HCT116 (cell line): ENCODE data around the gene CD63. TPM values are rescaled to one million over a fixed set of nuclear protein-coding genes. Genes with fewer than 3 reads are reported as not detected.

Experiments
- ATAC-seq: fragments of 200-7000 bp; cut with Tn5 transposase; 2 replicates; pipeline ENCODE4 v1.9.1; 2020; ENCODE audit warnings: mild to moderate bottlenecking, moderate library complexity
- BruUV-seq: library from RNA; stranded (reverse); fragments of 400-500 nt; replicated peaks from 2 replicates; lab custom pipeline; 2021; lab: Mats Ljungman, UMichigan
- CTCF ChIA-PET: fragments of 300-600 bp; sonication (Branson Sonifier 250); formaldehyde crosslinking; loops from one replicate; lab custom pipeline; 2021; ENCODE audit warnings: antibody characterized with exemption; lab: Charles Lee
- POLR2A ChIA-PET: fragments of 300-600, 350-600 bp; sonication (Branson Sonifier 250); formaldehyde crosslinking; loops from one replicate; lab custom pipeline; 2021; ENCODE audit warnings: antibody characterized with exemption; lab: Charles Lee
- RAD21 ChIA-PET, 2 experiments: fragments of 300-600 bp; sonication (Branson Sonifier 250); formaldehyde crosslinking; loops; one replicate each; lab custom pipeline; 2023; ENCODE audit warnings: low total read pairs in 2 of 2; ENCODE audit not compliant: uncharacterized antibody in 2 of 2, unreplicated experiment in 2 of 2, low non-redundant PET in 1 of 2; lab: Charles Lee
- DNase-seq: peaks from one replicate; pipeline ENCODE4 v3.0.0-alpha.2; 2010; ENCODE audit warnings: low read depth, low spot score
- H2AFZ ChIP-seq: fragments of 200-600 bp; shearing (Covaris generic), sonication (generic); 2 replicates; pipeline ENCODE4 v1.6.1; 2017; ENCODE audit warnings: low read depth, mixed run types, mixed read lengths, antibody characterized with exemption, low read length; ENCODE audit not compliant: poor library complexity, severe bottlenecking
- H3K27ac ChIP-seq: 2 replicates; pipeline ENCODE4 v1.5.1; 2012; ENCODE audit warnings: low read depth, low read length
- H3K27me3 ChIP-seq: fragments of 200-600 bp; sonication (generic); 2 replicates; pipeline ENCODE4 v1.6.1; 2016; ENCODE audit warnings: mixed run types, low read length, mixed read lengths; ENCODE audit not compliant: insufficient read depth
- H3K36me3 ChIP-seq, 2 experiments: fragments of 200-500 bp in 1 of 2; fragments of 200-600 bp in 1 of 2; sonication (Bioruptor generic) in 1 of 2; sonication (generic) in 1 of 2; 2 replicates each; pipeline versions ENCODE4 v1.5.1 to v1.6.1; 2014 to 2016; ENCODE audit warnings: low read length in 2 of 2, inconsistent platforms in 1 of 2, mixed read lengths in 1 of 2, mixed run types in 1 of 2; ENCODE audit not compliant: insufficient read depth in 2 of 2, control insufficient read depth in 1 of 2
- H3K4me1 ChIP-seq, 2 experiments: fragments of 200-600 bp in 1 of 2; sonication (generic) in 1 of 2; 2 replicates each; pipeline versions ENCODE4 v1.5.1 to v1.6.1; 2012 to 2017; ENCODE audit warnings: low read length in 2 of 2, inconsistent platforms in 1 of 2, mild to moderate bottlenecking in 1 of 2, mixed read lengths in 1 of 2, mixed run types in 1 of 2, moderate library complexity in 1 of 2; ENCODE audit not compliant: insufficient read depth in 2 of 2, control insufficient read depth in 1 of 2
- H3K4me2 ChIP-seq: fragments of 200-600 bp; sonication (generic); 2 replicates; pipeline ENCODE4 v1.6.1; 2017; ENCODE audit warnings: mixed run types, low read length, mixed read lengths
- H3K4me3 ChIP-seq, 2 experiments: fragments of 200-600 bp in 1 of 2; sonication (generic) in 1 of 2; replicated peaks in 1 of 2; 2 replicates each; pipeline ENCODE4 v1.5.1; 2011 to 2016; ENCODE audit warnings: low read length in 2 of 2, control low read depth in 1 of 2, low read depth in 1 of 2, mild to moderate bottlenecking in 1 of 2, mixed read lengths in 1 of 2, mixed run types in 1 of 2
- H3K79me2 ChIP-seq: fragments of 200-600 bp; sonication (generic); 2 replicates; pipeline ENCODE4 v1.6.1; 2017; ENCODE audit warnings: mild to moderate bottlenecking, mixed run types, low read length, moderate library complexity, mixed read lengths; ENCODE audit not compliant: insufficient read depth
- H3K9ac ChIP-seq: fragments of 200-600 bp; sonication (generic); 2 replicates; pipeline ENCODE4 v1.6.1; 2016; ENCODE audit warnings: low read length, mixed read lengths
- H3K9me2 ChIP-seq: fragments of 200-600 bp; sonication (generic), shearing (Covaris generic); 2 replicates; pipeline ENCODE4 v1.6.1; 2017; ENCODE audit warnings: mixed run types, mild to moderate bottlenecking, moderate library complexity; ENCODE audit not compliant: insufficient read depth
- H3K9me3 ChIP-seq, 2 experiments: fragments of 200-500 bp in 1 of 2; fragments of 200-600 bp in 1 of 2; sonication (Bioruptor generic) in 1 of 2; sonication (generic) in 1 of 2; 2 replicates each; pipeline ENCODE4 v1.6.1; 2014 to 2017; ENCODE audit warnings: low read length in 2 of 2, mixed read lengths in 2 of 2, inconsistent platforms in 1 of 2, low read depth in 1 of 2, mild to moderate bottlenecking in 1 of 2, mixed run types in 1 of 2, moderate library complexity in 1 of 2; ENCODE audit not compliant: control insufficient read depth in 1 of 2, insufficient read depth in 1 of 2
- H4K20me1 ChIP-seq: fragments of 200-600 bp; sonication (generic), shearing (Covaris generic); 2 replicates; pipeline ENCODE4 v1.6.1; 2017; ENCODE audit warnings: mixed run types, mild to moderate bottlenecking, moderate library complexity; ENCODE audit not compliant: insufficient read depth
- CBX3 ChIP-seq: IDR thresholded peaks from 2 replicates; pipeline ENCODE4 v1.6.1; 2012; ENCODE audit warnings: low read depth
- CEBPB ChIP-seq: IDR thresholded peaks from 2 replicates; pipeline ENCODE4 v1.6.1; 2012; ENCODE audit warnings: low read depth
- EZH2 ChIP-seq: fragments of 200-600 bp; sonication (generic); IDR thresholded peaks from 2 replicates; pipeline ENCODE4 v1.6.1; 2017; ENCODE audit warnings: antibody characterized with exemption, mixed run types
- EZH2phosphoT487 ChIP-seq: fragments of 200-600 bp; IDR thresholded peaks from 2 replicates; pipeline ENCODE4 v1.6.1; 2018; ENCODE audit warnings: antibody characterized with exemption, borderline replicate concordance
- JUND ChIP-seq: IDR thresholded peaks from 2 replicates; pipeline ENCODE4 v1.6.1; 2012
- POLR2A ChIP-seq: IDR thresholded peaks from 2 replicates; pipeline ENCODE4 v1.7.0; 2011; ENCODE audit warnings: borderline replicate concordance; ENCODE audit not compliant: insufficient read depth, insufficient read length; ENCODE audit errors: extremely low read depth
- RAD21 ChIP-seq: IDR thresholded peaks from 2 replicates; pipeline ENCODE4 v1.6.1; 2012; ENCODE audit warnings: low read depth, mild to moderate bottlenecking
- REST ChIP-seq: IDR thresholded peaks from 2 replicates; pipeline ENCODE4 v1.6.1; 2012; ENCODE audit warnings: low read depth
- SIN3A ChIP-seq: IDR thresholded peaks from 2 replicates; pipeline ENCODE4 v1.6.1; 2012; ENCODE audit warnings: low read depth
- SP1 ChIP-seq: IDR thresholded peaks from 2 replicates; pipeline ENCODE4 v1.6.1; 2012; ENCODE audit warnings: low read depth
- SRF ChIP-seq: IDR thresholded peaks from 2 replicates; pipeline ENCODE4 v1.6.1; 2012; ENCODE audit warnings: low read depth
- ZBTB33 ChIP-seq: IDR thresholded peaks from 2 replicates; pipeline ENCODE4 v1.6.1; 2011; ENCODE audit warnings: mild to moderate bottlenecking, low read length, moderate library complexity; ENCODE audit not compliant: insufficient replicate concordance; ENCODE audit errors: extremely low read depth
- ZFX ChIP-seq: fragments of 450-650 bp; IDR thresholded peaks from 2 replicates; pipeline ENCODE4 v1.6.1; 2017
- intact Hi-C: fragments of 100-400 bp; cut with micrococcal nuclease; formaldehyde crosslinking; loops from 2 replicates; pipeline ENCODE4 v1.10.0; 2022
- total RNA-seq: library from RNA; stranded (reverse); gene quantifications from one replicate; pipeline ENCODE4 v1.2.1, GENCODE V29; 2021; ENCODE audit not compliant: unreplicated experiment
- TF ChIP-seq, protein P1 (sequence below): IDR thresholded peaks from 2 replicates; pipeline ENCODE4 v1.6.1; 2012
- TF ChIP-seq, protein P2 (sequence below): IDR thresholded peaks from 2 replicates; pipeline ENCODE4 v1.6.1; 2012
- TF ChIP-seq, protein P3 (sequence below), 3 experiments: fragments of 200-600 bp in 1 of 3; sonication (generic) in 1 of 3; IDR thresholded peaks in 2 of 3; conservative IDR thresholded peaks in 1 of 3; 2 replicates each; pipeline ENCODE4 v1.5.1; 2012 to 2017; ENCODE audit warnings: low read depth in 2 of 3, low read length in 2 of 3, antibody characterized with exemption in 1 of 3, borderline replicate concordance in 1 of 3, control low read depth in 1 of 3, mild to moderate bottlenecking in 1 of 3, mixed read lengths in 1 of 3, mixed run types in 1 of 3, moderate library complexity in 1 of 3; ENCODE audit not compliant: insufficient read depth in 1 of 3

CD63 gene
- total RNA-seq, 1 experiment from 2014 or later: 355 TPM

DNA sequence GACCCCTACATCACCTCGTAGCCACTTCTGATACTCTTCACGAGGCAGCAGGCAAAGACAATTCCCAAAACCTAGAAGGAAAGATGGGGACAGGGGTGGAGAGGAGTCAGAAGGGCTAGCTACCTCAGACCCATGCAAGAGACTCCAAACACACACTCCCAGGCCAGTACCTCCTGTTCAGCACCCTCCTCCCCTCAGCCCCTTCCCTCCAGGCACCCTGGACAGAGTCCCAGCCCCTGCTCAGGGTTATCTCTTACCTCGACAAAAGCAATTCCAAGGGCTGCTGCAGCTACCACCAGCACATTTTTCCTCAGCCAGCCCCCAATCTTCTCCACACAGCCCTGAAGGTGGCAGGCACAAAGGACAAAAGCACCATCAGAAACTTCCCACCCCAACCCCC, 3.3 kb downstream of the CD63 start:
- H3K9me3 ChIP-seq: no peaks in the 10 kb centered on the region
- DNase-seq (no peak), ATAC-seq (no peak)
- peaks cover 22% of the 10 kb centered on the region for H3K79me2 ChIP-seq
- no peak overlapping the region for H3K4me2 ChIP-seq
- no TSS peak for BruUV-seq
- no peaks in the 10 kb centered on the region for H4K20me1 ChIP-seq
- H3K27me3 ChIP-seq: no peaks in the 10 kb centered on the region
- RAD21 ChIA-PET: interaction anchor here (0.8 to 1.4 kb wide), 3 partner anchors 8 to 12 kb away, joined by 3 to 11 read pairs (median 4); no protein-coding TSS in a partner anchor
- no peak overlapping the region for H3K9ac ChIP-seq
- no peaks in the 10 kb centered on the region for H3K9me2 ChIP-seq
- intact Hi-C loops: no loop called here
- POLR2A ChIA-PET: interaction anchor here (0.7 kb wide), 1 partner anchor 393 kb away, joined by 3 read pairs; the partner anchor contains the start of gene ZC3H10
- TF ChIP-seq SP1: no peak
- no peak for TF ChIP-seq EZH2
- no peak for TF ChIP-seq ZBTB33
- TF ChIP-seq, protein P1, sequence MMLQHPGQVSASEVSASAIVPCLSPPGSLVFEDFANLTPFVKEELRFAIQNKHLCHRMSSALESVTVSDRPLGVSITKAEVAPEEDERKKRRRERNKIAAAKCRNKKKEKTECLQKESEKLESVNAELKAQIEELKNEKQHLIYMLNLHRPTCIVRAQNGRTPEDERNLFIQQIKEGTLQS: no peak
- TF ChIP-seq POLR2A: no peak
- TF ChIP-seq, protein P2, sequence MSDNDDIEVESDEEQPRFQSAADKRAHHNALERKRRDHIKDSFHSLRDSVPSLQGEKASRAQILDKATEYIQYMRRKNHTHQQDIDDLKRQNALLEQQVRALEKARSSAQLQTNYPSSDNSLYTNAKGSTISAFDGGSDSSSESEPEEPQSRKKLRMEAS: no peak
- TF ChIP-seq CEBPB: no peak
- no peak for TF ChIP-seq JUND
- no peak for TF ChIP-seq EZH2phosphoT487
- no peak for TF ChIP-seq REST
- no peak for TF ChIP-seq SIN3A
- no peak for TF ChIP-seq ZFX
- TF ChIP-seq SRF: no peak
- TF ChIP-seq RAD21: no peak
- no peak for TF ChIP-seq CBX3
- TF ChIP-seq, protein P3, sequence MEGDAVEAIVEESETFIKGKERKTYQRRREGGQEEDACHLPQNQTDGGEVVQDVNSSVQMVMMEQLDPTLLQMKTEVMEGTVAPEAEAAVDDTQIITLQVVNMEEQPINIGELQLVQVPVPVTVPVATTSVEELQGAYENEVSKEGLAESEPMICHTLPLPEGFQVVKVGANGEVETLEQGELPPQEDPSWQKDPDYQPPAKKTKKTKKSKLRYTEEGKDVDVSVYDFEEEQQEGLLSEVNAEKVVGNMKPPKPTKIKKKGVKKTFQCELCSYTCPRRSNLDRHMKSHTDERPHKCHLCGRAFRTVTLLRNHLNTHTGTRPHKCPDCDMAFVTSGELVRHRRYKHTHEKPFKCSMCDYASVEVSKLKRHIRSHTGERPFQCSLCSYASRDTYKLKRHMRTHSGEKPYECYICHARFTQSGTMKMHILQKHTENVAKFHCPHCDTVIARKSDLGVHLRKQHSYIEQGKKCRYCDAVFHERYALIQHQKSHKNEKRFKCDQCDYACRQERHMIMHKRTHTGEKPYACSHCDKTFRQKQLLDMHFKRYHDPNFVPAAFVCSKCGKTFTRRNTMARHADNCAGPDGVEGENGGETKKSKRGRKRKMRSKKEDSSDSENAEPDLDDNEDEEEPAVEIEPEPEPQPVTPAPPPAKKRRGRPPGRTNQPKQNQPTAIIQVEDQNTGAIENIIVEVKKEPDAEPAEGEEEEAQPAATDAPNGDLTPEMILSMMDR (IDR thresholded peaks at IDR 0.05 in 2 of 3, conservative IDR thresholded peaks at IDR 0.05 in 1 of 3; ENCODE audit: borderline replicate concordance in 1 of 3, insufficient read depth in 1 of 3, low read depth in 2 of 3, low read length in 2 of 3): no peak
- no peak overlapping the region for H3K27ac ChIP-seq
- H3K36me3 ChIP-seq: peaks cover 9 to 41% of the 10 kb centered on the region in 2 experiments; a peak in 3 of 4 replicates
- peaks cover 25 to 59% of the 10 kb centered on the region in 2 experiments for H3K4me1 ChIP-seq
- no peak overlapping the region for H2AFZ ChIP-seq
- no peak overlapping the region for H3K4me3 ChIP-seq
- CTCF ChIA-PET: interaction anchor here (1.3 to 2.1 kb wide), 4 partner anchors 12 to 95 kb away, joined by 3 to 49 read pairs (median 12); a partner anchor contains a TSS
